Neural progenitor cell (in vitro differentiated cells): Measurements from ENCODE around the gene ANXA2R.

ENCODE experiments used
- EZH2 ChIP-seq: fragments of 200-600 bp; sonication (generic); IDR thresholded peaks from 2 replicates; pipeline ENCODE4 v1.6.1; 2017; ENCODE audit warnings: antibody characterized with exemption, mild to moderate bottlenecking, moderate library complexity
- EZH2phosphoT487 ChIP-seq: fragments of 200-600 bp; sonication (generic); IDR thresholded peaks from 2 replicates; pipeline ENCODE4 v1.6.1; 2017; ENCODE audit warnings: antibody characterized with exemption
- TF ChIP-seq, protein P1 (sequence below): fragments of 200-600 bp; sonication (generic); IDR thresholded peaks from 2 replicates; pipeline ENCODE4 v1.5.1; 2017; ENCODE audit warnings: antibody characterized with exemption, mild to moderate bottlenecking

DNA sequence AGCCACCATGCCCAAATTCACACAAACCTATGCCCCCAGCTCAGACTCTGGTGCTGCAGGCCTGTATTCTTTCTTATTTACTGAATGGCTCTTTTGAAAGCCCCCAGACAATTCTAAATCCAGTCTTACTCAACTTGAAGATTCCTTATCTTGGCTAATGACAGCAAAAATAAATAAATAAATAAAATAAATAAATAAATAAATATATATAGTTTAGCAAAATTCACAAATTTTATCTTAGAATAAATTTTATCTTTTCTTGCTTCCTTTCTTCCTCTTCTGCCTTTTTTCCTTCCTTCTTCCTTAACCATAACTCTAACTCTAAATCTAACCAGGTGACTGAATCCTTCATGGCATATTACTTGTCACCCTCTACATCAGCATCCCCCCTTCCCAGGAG lies 25.6 kb downstream of the ANXA2R start:
- TF ChIP-seq EZH2: no peak
- TF ChIP-seq, protein P1, sequence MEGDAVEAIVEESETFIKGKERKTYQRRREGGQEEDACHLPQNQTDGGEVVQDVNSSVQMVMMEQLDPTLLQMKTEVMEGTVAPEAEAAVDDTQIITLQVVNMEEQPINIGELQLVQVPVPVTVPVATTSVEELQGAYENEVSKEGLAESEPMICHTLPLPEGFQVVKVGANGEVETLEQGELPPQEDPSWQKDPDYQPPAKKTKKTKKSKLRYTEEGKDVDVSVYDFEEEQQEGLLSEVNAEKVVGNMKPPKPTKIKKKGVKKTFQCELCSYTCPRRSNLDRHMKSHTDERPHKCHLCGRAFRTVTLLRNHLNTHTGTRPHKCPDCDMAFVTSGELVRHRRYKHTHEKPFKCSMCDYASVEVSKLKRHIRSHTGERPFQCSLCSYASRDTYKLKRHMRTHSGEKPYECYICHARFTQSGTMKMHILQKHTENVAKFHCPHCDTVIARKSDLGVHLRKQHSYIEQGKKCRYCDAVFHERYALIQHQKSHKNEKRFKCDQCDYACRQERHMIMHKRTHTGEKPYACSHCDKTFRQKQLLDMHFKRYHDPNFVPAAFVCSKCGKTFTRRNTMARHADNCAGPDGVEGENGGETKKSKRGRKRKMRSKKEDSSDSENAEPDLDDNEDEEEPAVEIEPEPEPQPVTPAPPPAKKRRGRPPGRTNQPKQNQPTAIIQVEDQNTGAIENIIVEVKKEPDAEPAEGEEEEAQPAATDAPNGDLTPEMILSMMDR: no peak
- TF ChIP-seq EZH2phosphoT487: no peak
